Transverse colon (tissue), 4 donors: ENCODE results near the gene UBQLNL. TPM values are rescaled to one million over a fixed set of nuclear protein-coding genes. Genes with fewer than 3 reads are reported as not detected.

Source experiments
- DNase-seq: peaks from one replicate; pipeline ENCODE4 v3.0.0-alpha.2; 2019
- H3K27ac ChIP-seq, 4 donors: fragments of 200-600 bp; sonication (generic); 2 replicates each; pipeline ENCODE4 v1.5.1; 2016 to 2018; ENCODE audit warnings: inconsistent platforms in 4 of 4
- H3K27me3 ChIP-seq: fragments of 200-600 bp; sonication (generic); 2 replicates; pipeline ENCODE4 v1.5.1; 2017; ENCODE audit warnings: inconsistent platforms
- H3K36me3 ChIP-seq, 4 donors: fragments of 200-600 bp; sonication (generic); 2 replicates each; pipeline ENCODE4 v1.5.1; 2017 to 2019; ENCODE audit warnings: inconsistent platforms in 4 of 4
- H3K4me1 ChIP-seq, 4 donors: fragments of 200-600 bp; sonication (generic); 2 replicates each; pipeline ENCODE4 v1.5.1; 2017 to 2020; ENCODE audit warnings: inconsistent platforms in 4 of 4
- H3K4me3 ChIP-seq, 4 donors: fragments of 200-600 bp; sonication (generic); 1 replicate in 1 of 4; 2 replicates in 3 of 4; pipeline versions ENCODE4 v1.5.1 to v1.6.1; 2017 to 2019; ENCODE audit warnings: inconsistent platforms in 4 of 4
- H3K9me3 ChIP-seq, 2 donors: fragments of 200-600 bp; sonication (generic); 2 replicates each; pipeline ENCODE4 v1.5.1; 2017 to 2019; ENCODE audit warnings: inconsistent platforms in 2 of 2
- EP300 ChIP-seq: sonication (generic); formaldehyde crosslinking; IDR thresholded peaks from one replicate; pipeline ENCODE4 v1.6.1; 2017; ENCODE audit warnings: antibody characterized with exemption, low read depth
- POLR2A ChIP-seq: fragments of 450-650 bp; IDR thresholded peaks from one replicate; pipeline ENCODE4 v1.6.1; 2016; ENCODE audit warnings: antibody characterized with exemption, mild to moderate bottlenecking, moderate library complexity
- POLR2AphosphoS5 ChIP-seq, 3 donors: sonication (generic); formaldehyde crosslinking; IDR thresholded peaks; one replicate each; pipeline ENCODE4 v1.6.1; 2016; ENCODE audit warnings: antibody characterized with exemption in 3 of 3
- WGBS, 2 donors: methylation state at CpG; one replicate each; pipeline ENCODE4 v1.1.5; 2018; ENCODE audit warnings: low coverage in 1 of 2; 5-methylcytosine and 5-hydroxymethylcytosine counted together
- in situ Hi-C, 4 donors: fragments of 200-750 bp; cut with MboI; loops; one replicate each; pipeline versions ENCODE4 v1.15.0 to v1.15.1; 2017; ENCODE audit warnings: low sequenced_read_pairs in 3 of 4, low pct_ligation_motif_present in 1 of 4, low pct_unique_long_range_greater_than_20kb in 1 of 4
- intact Hi-C: fragments of 100-400 bp; cut with DNase I; formaldehyde crosslinking; loops from one replicate; pipeline ENCODE4 v1.15.1; 2023; ENCODE audit warnings: low total_unique reads
- total RNA-seq, 4 donors: library from RNA; depleted of rRNA; stranded (reverse); fragments of >200 nt; gene quantifications; one replicate each; pipeline ENCODE4 v1.1.0, GENCODE V29; 2016
- TF ChIP-seq, protein P1 (sequence below), 5 experiments: fragments of 200-600 bp in 3 of 5; fragments of 450-650 bp in 2 of 5; sonication (generic) in 3 of 5; IDR thresholded peaks; 1 replicate in 2 of 5; 2 replicates in 3 of 5; pipeline ENCODE4 v1.5.1; 2016 to 2017; ENCODE audit warnings: antibody characterized with exemption in 5 of 5, inconsistent platforms in 3 of 5, mild to moderate bottlenecking in 2 of 5, moderate library complexity in 1 of 5

UBQLNL gene
- total RNA-seq, 4 donors from 2014 or later = 0.41 to 1.8 (median 0.48) TPM; not detected in 1

DNA sequence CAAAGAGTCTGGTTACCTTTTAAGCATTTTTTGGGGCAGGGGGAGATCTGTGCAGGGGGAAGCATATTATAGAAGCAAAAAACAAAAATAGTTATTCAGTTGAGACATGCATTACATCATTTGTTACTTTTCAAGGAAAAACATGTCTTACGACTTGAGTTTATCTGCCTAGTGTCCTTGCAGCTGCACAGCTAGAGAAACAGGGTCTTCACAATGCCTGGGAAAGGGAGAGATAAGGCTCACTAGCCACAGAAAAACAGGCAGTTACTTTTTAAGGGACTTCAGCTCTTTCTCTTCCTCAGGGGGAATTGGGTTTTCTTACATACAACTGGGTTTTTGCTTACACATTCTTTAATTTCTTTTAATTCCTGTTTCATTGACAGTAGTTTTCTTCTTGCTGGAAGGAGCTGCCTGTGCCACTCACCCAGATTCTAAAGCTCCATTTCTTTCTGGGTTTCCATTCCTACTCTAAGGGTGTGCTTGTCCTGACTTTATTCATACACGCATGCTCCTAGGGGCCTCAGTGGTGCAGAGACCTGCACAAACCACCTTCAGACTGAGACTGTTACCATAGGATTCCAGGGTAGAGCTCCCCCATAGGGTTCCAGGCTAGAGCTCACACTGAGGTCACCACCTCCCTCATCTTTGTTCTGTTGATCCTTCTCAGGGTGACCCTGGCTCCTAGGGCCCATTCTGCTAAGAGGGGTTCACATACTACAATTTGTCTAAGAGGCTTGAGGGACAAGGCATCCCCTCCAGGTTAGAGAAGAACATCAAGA, 14.7 kb upstream of the UBQLNL start:
- no peaks in the 10 kb centered on the region for H3K4me1 ChIP-seq
- TF ChIP-seq POLR2A (no peak), EP300 (no peak)

DNA sequence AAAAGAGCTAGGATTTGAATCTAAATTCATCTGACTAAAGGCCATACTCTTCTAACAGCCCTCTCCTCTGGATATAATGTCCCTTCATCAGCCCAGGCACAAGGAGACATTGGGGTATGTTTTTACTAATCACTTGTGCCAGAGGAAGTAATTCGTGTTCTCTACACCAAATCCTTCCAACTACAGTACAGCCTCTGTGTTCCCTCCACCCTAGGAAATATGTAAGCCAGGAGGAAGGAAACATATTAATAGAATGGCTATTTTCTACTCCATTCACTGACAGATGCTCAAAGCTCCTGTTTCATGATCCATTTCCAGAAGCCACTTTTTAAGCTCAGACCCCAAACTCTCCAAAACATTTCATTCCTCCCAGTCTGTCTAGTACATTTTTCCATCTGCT, 12.0 kb upstream of the UBQLNL start:
- Histone ChIP-seq H3K4me3 (no peak overlapping the region), H3K4me1 (no peaks in the 10 kb centered on the region), H3K27ac (no peak overlapping the region), H3K36me3 (no peaks in the 10 kb centered on the region), H3K27me3 (no peaks in the 10 kb centered on the region), H3K9me3 (no peaks in the 10 kb centered on the region)
- TF ChIP-seq EP300 = no peak
- no peak for TF ChIP-seq POLR2A
- no peak for TF ChIP-seq POLR2AphosphoS5 (IDR thresholded peaks at IDR 0.05)
- TF ChIP-seq, protein P1, sequence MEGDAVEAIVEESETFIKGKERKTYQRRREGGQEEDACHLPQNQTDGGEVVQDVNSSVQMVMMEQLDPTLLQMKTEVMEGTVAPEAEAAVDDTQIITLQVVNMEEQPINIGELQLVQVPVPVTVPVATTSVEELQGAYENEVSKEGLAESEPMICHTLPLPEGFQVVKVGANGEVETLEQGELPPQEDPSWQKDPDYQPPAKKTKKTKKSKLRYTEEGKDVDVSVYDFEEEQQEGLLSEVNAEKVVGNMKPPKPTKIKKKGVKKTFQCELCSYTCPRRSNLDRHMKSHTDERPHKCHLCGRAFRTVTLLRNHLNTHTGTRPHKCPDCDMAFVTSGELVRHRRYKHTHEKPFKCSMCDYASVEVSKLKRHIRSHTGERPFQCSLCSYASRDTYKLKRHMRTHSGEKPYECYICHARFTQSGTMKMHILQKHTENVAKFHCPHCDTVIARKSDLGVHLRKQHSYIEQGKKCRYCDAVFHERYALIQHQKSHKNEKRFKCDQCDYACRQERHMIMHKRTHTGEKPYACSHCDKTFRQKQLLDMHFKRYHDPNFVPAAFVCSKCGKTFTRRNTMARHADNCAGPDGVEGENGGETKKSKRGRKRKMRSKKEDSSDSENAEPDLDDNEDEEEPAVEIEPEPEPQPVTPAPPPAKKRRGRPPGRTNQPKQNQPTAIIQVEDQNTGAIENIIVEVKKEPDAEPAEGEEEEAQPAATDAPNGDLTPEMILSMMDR (IDR thresholded peaks at IDR 0.05) = no peak
- WGBS, 2 donors = 42% methylated on average over 1 of the region's 1 CpG; no CpG with 5 or more reads in 1 of the 2 donors
- intact Hi-C loops = no loop called here
- no peak for DNase-seq
- in situ Hi-C loops = no loop called here

More for the DNA sequence above, 14.7 kb upstream of the UBQLNL start:
- intact Hi-C loops (no loop called here), in situ Hi-C loops (no loop called here)
- Histone ChIP-seq H3K4me3 (no peak overlapping the region), H3K27me3 (no peaks in the 10 kb centered on the region), H3K27ac (no peak overlapping the region), H3K9me3 (peaks cover 0 to under 1% of the 10 kb centered on the region in 2 donors), H3K36me3 (no peaks in the 10 kb centered on the region)
- DNase-seq = no peak
- 72 to 94% methylated on average over 2 of the region's 2 CpGs for WGBS, 2 donors

DNA sequence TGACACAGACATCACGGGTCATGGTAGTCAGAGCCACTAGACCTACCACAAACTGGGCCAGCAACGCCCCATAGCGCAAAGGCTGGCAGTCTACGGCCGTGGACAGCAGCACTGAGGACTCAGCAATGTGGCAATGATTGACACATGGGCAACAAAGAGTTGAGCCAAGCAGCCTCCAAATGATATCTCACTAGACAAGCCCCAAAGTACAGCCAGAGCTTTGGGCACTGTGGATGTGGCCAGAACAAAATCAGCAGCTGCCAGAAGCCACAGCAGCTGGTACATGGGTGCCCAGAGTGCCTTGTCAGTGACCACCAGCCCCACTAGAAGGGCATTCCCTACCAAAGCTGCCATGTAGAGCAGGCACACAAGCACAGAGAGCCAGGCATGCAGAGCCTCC, 11.2 kb upstream of the UBQLNL start:
- no peaks in the 10 kb centered on the region for H3K9me3 ChIP-seq
- TF ChIP-seq, protein P1 (IDR thresholded peaks at IDR 0.05) = no peak
- TF ChIP-seq POLR2A (no peak), EP300 (no peak), POLR2AphosphoS5 (IDR thresholded peaks at IDR 0.05) (no peak)
- no peak for DNase-seq
- 94% methylated on average over 5 of the region's 5 CpGs; no CpG with 5 or more reads in 1 of the 2 donors for WGBS, 2 donors
- in situ Hi-C loops (no loop called here), intact Hi-C loops (no loop called here)
- H3K4me1 ChIP-seq = no peaks in the 10 kb centered on the region
- no peak overlapping the region for H3K27ac ChIP-seq
- no peaks in the 10 kb centered on the region for H3K36me3 ChIP-seq
- H3K4me3 ChIP-seq = no peak overlapping the region
- H3K27me3 ChIP-seq = no peaks in the 10 kb centered on the region

DNA sequence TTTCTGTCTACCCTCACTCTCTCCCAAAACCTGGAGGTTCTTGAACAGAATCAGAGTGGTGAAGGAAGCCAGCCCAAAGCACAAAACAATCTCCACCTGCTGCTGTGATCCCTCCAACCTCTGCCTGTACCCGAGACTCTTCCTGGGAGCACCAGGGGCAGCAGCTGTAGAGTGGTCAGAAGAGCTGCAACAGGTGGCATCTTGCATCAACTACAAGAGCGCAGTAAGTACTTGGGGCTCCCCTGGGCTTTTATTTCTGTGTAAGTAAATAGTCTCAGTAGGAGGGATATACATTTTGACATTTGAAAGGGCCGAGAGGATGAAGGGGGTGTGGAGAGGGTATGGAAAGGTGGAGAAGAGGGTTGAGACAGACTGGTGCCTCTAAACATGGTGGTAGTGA, 8.3 kb upstream of the UBQLNL start:
- Histone ChIP-seq H3K27me3 (no peaks in the 10 kb centered on the region), H3K36me3 (no peaks in the 10 kb centered on the region), H3K27ac (no peak overlapping the region), H3K4me1 (no peaks in the 10 kb centered on the region), H3K4me3 (no peak overlapping the region), H3K9me3 (no peaks in the 10 kb centered on the region)
- WGBS, 2 donors = 55 to 76% methylated on average over 1 to 3 of the region's 3 CpGs
- TF ChIP-seq POLR2A = no peak
- TF ChIP-seq POLR2AphosphoS5 (IDR thresholded peaks at IDR 0.05) = no peak
- TF ChIP-seq EP300 = no peak
- TF ChIP-seq, protein P1 (IDR thresholded peaks at IDR 0.05) = no peak
- no peak for DNase-seq
- in situ Hi-C loops (no loop called here), intact Hi-C loops (no loop called here)
